SH-SY5Y (cell line): Measurements from ENCODE around the gene NME4.

Experiments used
- GATA2 ChIP-seq: IDR thresholded peaks from 2 replicates; pipeline ENCODE4 v1.6.1; 2011; ENCODE audit warnings: mild to moderate bottlenecking, low read depth, low read length
- GATA3 ChIP-seq: IDR thresholded peaks from 2 replicates; pipeline ENCODE4 v1.6.1; 2011; ENCODE audit warnings: low read depth, mild to moderate bottlenecking, low read length, moderate library complexity

DNA sequence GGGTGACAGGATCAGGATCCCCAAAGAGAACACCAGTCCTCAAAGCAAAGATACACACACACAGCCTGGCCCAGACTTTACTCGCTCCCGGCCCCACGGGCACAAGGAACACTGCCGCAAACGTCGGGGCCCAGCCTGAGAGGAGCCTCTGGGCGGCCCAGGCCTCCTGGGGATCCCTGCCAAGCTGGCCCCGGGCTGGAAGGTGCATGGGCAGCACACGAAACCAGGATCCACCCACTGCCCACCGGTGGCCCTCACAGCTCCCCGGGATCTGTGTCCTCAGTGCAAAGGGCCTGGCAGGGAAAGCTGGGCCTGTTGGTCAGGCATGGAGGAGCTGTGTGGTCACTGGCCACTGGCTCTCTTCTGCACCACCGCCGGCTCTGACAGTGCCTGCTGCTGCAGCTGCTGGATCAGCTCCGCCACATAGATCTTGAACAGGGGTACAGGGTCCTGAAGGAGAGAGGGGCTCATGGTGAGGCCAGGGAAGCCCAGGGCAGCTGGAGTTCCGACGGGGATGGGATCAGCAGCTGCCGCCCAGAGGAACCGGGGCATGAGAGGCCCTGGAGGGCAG, 29.6 kb upstream of the NME4 start:
- TF ChIP-seq GATA2 (no peak), GATA3 (no peak)
